Measurements from ENCODE around the gene ZNF611.
"Not testable (repeated sequence)": the region's sequence is repeated elsewhere in the genome, so short reads cannot be mapped to it uniquely, and the experiment has no call there.

ZNF611 gene

GRCh38 chr19:52715902-52716301 lies 18.9 kb downstream of the ZNF611 start:
- peak in 1 of 2 donors; percentile 59 for DNase-seq

DNA sequence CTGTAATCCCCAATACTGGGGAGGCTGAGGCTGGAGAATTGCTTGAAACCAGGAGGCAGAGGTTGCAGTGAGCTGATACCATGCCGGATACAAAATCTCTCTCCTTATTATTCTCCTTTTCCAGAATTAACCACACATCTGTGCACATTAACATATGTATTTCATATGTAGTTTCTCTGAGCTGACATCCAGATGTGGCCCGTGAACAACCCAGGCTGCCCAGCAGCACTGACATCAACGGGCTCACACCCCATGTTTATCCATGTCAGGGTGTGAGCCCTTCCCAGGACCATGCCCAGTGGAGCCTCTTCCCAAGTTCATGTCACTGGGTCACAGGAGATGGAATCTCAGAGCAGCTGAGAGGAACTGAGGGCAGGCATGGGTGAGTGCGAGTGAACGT lies 19.5 kb downstream of the ZNF611 start:
- DNase-seq: not testable (repeated sequence)

- DNase-seq: not testable (repeated sequence)
Measured at GRCh38 chr19:52713051-52713450, 21.8 kb downstream of the ZNF611 start.

DNA sequence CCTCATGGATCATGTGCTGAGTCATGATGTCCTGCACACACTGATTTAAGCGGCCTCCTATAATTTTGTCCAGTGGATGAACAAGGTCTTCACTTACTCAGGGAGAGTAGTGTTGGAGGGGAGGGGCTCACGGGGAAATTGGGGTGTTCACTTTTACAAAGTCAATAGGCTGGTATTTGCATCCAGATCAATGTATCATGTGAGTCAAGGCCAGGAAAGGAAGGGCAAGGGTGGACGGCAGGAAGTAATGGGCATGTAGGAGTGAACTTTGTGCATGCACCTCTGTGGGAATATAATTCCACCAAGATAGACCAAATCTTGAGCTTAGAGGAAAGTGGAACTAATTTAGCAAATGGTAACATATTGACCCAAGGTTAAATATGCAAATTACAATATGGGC lies 23.2 kb downstream of the ZNF611 start:
- not testable (repeated sequence) for DNase-seq

GRCh38 chr19:52710538-52710937 lies 24.3 kb downstream of the ZNF611 start:
- no peak for DNase-seq

- DNase-seq: not testable (repeated sequence)
Measured at GRCh38 chr19:52705615-52706014, 29.2 kb downstream of the ZNF611 start.

GRCh38 chr19:52703917-52704316 lies 30.9 kb downstream of the ZNF611 start:
- DNase-seq: no peak

GRCh38 chr19:52700673-52701072 lies 34.2 kb downstream of the ZNF611 start:
- no peak for DNase-seq

GRCh38 chr19:52699555-52699954 lies 35.3 kb downstream of the ZNF611 start:
- not testable (repeated sequence) for DNase-seq

DNA sequence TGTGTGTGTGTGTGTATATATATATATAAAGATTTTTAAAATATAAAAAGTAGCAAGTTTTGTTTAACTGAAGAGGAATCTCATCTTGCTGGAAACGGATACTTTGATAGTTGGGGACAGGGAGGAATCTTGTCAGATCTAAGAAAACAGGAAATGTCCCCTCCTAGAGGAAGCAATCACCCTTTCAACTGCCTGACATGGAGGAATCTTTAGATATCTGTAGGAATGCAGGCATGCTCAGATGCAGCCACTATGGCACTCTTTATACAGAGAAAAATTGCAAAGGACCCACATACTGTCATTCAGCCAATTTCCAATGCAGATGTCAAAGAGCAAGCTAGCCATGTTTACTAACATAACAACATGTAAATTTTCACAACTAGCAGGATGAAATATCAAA lies 38.8 kb downstream of the ZNF611 start:
- no peak for DNase-seq

DNA sequence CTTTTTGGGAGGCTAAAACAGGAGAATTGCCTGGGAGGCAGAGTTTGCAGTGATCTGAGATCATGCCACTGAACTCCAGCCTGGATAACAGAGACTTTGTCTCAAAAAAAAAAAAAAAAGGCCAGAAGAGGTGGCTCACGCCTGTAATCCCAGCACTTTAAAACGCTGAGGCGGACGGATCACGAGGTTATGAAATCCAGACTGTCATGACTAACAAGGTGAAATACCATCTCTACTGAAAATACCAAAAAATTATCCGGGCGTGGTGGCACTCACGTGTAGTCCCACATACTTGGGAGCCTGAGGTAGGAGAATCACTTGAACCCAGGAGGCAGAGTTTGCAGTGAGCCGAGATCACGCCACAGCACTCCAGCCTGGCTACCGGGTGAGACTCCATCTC lies 39.9 kb downstream of the ZNF611 start:
- no peak for DNase-seq

DNA sequence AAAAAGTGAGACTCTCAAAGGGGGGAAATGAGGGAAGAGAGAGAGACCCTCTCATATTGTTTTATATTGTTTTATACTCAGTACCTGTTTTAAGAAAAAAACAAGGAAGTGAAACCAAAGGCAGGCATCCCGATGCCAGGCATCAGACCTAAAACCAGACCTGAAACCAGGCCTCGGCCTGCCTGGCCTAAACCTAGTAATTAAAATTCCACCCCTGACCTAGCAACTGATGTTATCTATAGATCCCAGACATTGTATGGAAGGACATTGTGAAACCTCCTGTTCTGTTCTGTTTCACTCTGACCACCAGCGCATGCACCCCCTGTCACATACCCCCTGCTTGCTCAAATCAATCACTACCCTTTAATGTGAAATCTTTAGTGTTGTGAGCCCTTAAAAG lies 40.6 kb downstream of the ZNF611 start:
- DNase-seq: not testable (repeated sequence)

GRCh38 chr19:52692431-52693008 lies 42.3 kb downstream of the ZNF611 start:
- DNase-seq: no peak

GRCh38 chr19:52691737-52692136 lies 43.1 kb downstream of the ZNF611 start:
- no peak for DNase-seq

- DNase-seq: no peak
Measured at GRCh38 chr19:52691215-52691610, 43.6 kb downstream of the ZNF611 start.

GRCh38 chr19:52690369-52691214 lies 44.3 kb downstream of the ZNF611 start:
- peak; percentile 71 to 78 for DNase-seq

DNA sequence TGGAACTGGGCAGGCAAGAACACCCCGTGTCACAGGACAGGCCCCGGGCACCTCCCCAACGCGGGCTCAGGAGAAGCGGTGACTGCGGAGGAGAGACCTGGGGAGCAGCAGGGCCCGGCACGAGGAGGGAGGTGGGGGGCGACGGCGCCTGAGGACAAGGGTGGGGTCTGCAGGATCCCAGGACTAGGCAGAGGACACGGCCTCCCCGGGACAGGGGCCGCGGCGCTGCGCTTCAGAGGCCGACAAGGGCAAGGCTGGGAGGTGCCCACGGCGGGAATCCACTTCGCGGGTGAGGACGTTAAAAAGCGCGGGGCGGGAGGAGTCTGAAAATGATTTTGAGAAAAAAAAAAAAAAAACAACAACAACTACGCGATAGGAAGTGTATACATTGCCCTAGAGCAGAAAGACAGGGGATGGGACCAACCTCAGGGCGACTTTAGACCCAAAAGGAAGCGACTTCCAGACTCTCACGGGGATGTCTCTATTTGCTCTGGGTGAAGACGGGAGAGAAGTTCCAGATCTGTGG lies 44.9 kb downstream of the ZNF611 start:
- peak in 1 of 2 donors; percentile 35 for DNase-seq

GRCh38 chr19:52688925-52689796 lies 45.7 kb downstream of the ZNF611 start:
- not testable (repeated sequence) for DNase-seq

- DNase-seq: no peak
Measured at GRCh38 chr19:52688335-52688734, 46.5 kb downstream of the ZNF611 start.

DNA sequence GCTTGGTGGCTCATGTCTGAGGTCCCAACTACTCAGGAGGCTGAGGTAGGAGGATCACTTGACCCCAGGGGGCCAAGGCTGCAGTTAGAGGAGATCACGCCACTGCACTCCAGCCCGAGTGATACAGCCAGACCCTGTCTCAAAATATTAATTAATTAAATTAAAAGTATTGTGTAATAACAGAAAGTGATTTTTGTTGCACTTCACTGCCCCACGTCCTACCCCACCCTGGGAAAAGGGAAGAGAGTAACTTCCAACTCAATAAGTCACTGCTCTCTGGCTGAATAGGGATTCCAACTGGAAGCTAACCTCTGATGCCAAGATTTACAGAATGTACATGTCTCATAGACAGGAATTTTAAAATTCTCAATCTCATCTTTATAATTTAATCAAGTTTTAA lies 47.2 kb downstream of the ZNF611 start:
- no peak for DNase-seq

- no peak for DNase-seq
Measured at GRCh38 chr19:52685811-52686210, 49.0 kb downstream of the ZNF611 start.

- not testable (repeated sequence) for DNase-seq
Measured at GRCh38 chr19:52681216-52681615, 53.6 kb downstream of the ZNF611 start.

DNA sequence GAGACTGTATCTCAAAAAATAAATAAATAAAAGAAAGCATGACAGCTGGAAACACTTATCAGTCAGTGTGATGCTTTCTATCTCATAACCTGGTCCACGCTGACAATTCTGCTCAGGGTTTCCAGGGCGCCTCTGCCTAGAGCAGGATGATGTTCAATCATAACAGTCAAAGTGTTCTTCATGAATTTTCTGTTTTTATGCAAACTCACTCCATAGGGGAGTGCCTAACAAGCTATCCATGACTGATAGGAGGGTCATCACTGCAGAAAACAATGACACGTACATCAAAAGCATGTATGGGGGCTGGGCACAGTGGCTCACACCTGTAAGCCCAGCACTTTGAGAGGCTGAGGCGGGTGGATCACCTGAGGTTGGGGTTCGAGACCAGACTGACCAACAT lies 55.2 kb downstream of the ZNF611 start:
- no peak for DNase-seq
